Measurements from ENCODE around the gene RBMS3. TPM values are rescaled to one million over a fixed set of nuclear protein-coding genes. Genes with fewer than 3 reads are reported as not detected.

Gene RBMS3
- total and polyA plus RNA-seq, 9 donors: 11.6 to 79.2 (median 63.1) TPM

DNA sequence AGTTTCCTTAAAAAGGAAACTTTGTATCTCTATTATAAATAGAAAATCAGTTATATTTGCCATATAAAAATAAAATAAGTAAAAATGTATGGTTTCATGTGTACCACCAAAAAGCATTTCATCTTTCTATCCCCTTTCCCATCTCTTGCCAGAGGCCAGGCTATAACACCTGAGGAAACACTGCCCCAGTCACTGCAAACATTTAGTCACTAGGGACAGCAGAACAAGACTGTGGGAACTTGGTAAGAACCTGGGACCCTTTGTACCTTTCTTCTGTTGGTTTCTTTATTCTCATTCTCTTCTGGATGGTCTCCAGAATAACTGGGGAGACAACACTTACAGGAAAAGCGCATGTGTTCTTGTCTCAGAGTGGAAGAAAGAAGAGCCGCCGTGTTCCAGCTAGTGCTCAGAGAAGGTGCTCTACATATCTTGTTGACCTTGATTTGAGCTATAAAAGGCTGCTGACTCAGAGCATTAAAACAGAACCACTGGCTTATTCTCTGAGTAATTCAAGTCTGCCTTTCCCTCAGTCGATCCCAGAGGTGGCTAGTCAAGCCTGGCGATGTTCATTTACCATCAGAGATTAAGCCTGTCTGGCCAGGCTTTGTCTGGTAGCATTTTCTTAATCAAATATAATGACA, 361.6 kb downstream of the RBMS3 start:
- intact Hi-C loops (cut with DNase I): no loop called here
- DNase-seq: peak; percentile 39 to 61 (median 56)
- H3K27ac ChIP-seq: peak overlapping the region in 1 of 2 donors; percentile 54

DNA sequence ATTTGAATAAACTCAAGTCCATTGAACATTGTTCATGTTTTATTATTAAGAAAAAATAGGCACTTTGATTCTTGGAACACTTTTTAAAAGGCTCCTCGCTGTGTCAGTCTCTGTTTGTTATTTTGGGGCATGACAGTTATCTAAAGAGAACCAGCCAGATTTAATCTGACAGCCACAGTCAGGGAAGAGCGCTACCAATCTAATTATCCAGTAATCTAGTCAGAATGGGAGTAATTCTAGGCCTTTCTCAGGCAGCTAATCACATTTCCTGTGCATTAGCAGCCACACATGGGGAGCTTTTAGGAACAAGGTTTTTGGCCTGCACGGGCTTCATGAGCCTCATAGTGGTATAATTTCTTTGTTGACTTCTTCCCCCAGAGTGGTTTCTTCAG, 362.2 kb downstream of the RBMS3 start:
- WGBS, 3 donors: 73 to 76% (median 76%) methylated on average over 3 of the region's 3 CpGs
- Histone ChIP-seq H3K9me3 (no peaks in the 10 kb centered on the region), H3K27ac (peak overlapping the region; percentile 7 to 54), H3K4me1 (ENCODE audit: insufficient read depth) (peaks cover 11% of the 10 kb centered on the region), H3K36me3 (no peaks in the 10 kb centered on the region), H3K27me3 (no peaks in the 10 kb centered on the region), H3K4me3 (no peak overlapping the region)
- no peak for TF ChIP-seq EP300 (IDR thresholded peaks at IDR 0.05)
- TF ChIP-seq POLR2A (IDR thresholded peaks at IDR 0.05): no peak
- TF ChIP-seq, protein P1, sequence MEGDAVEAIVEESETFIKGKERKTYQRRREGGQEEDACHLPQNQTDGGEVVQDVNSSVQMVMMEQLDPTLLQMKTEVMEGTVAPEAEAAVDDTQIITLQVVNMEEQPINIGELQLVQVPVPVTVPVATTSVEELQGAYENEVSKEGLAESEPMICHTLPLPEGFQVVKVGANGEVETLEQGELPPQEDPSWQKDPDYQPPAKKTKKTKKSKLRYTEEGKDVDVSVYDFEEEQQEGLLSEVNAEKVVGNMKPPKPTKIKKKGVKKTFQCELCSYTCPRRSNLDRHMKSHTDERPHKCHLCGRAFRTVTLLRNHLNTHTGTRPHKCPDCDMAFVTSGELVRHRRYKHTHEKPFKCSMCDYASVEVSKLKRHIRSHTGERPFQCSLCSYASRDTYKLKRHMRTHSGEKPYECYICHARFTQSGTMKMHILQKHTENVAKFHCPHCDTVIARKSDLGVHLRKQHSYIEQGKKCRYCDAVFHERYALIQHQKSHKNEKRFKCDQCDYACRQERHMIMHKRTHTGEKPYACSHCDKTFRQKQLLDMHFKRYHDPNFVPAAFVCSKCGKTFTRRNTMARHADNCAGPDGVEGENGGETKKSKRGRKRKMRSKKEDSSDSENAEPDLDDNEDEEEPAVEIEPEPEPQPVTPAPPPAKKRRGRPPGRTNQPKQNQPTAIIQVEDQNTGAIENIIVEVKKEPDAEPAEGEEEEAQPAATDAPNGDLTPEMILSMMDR (IDR thresholded peaks at IDR 0.05): no peak
- intact Hi-C loops (cut with DNase I): no loop called here
- no peak for DNase-seq

More for the DNA sequence above, 361.6 kb downstream of the RBMS3 start:
- Histone ChIP-seq H3K4me1 (ENCODE audit: insufficient read depth) (peaks cover 11% of the 10 kb centered on the region), H3K36me3 (no peaks in the 10 kb centered on the region), H3K9me3 (no peaks in the 10 kb centered on the region), H3K4me3 (no peak overlapping the region), H3K27me3 (no peaks in the 10 kb centered on the region)
- WGBS, 3 donors: 21 to 34% (median 22%) methylated on average over 5 of the region's 5 CpGs
- TF ChIP-seq EP300 (IDR thresholded peaks at IDR 0.05): no peak
- TF ChIP-seq, protein P1 (IDR thresholded peaks at IDR 0.05): no peak
- no peak for TF ChIP-seq POLR2A (IDR thresholded peaks at IDR 0.05)

DNA sequence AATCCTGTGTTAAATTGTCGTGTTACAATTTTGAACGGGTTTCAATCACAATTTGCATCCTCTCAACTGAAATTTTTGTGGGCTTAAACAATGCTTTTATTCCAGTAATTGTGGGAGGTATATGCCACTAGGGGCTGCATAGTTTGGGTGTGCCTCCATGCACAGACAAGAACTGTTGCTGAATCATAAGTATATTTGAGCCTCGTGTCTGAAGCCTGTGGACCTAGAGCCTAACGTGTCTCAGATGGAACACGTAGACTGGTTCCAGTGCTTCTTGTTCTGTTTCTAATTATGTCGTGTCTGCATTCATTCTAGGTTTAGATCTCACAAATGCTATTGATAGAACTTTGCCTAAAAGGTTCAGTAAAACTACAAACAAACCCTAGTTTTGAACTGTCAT, 363.4 kb downstream of the RBMS3 start:
- H3K4me3 ChIP-seq: no peak overlapping the region
- H3K9me3 ChIP-seq: no peaks in the 10 kb centered on the region
- WGBS, 3 donors: 94 to 96% (median 94%) methylated on average over 6 of the region's 6 CpGs
- intact Hi-C loops (cut with DNase I): no loop called here
- H3K36me3 ChIP-seq: no peaks in the 10 kb centered on the region
- TF ChIP-seq, protein P1 (IDR thresholded peaks at IDR 0.05): no peak
- TF ChIP-seq POLR2A (IDR thresholded peaks at IDR 0.05): no peak
- no peak for TF ChIP-seq EP300 (IDR thresholded peaks at IDR 0.05)
- peaks cover 11% of the 10 kb centered on the region for H3K4me1 ChIP-seq (ENCODE audit: insufficient read depth)
- no peaks in the 10 kb centered on the region for H3K27me3 ChIP-seq
- no peak for DNase-seq
- H3K27ac ChIP-seq: no peak overlapping the region

DNA sequence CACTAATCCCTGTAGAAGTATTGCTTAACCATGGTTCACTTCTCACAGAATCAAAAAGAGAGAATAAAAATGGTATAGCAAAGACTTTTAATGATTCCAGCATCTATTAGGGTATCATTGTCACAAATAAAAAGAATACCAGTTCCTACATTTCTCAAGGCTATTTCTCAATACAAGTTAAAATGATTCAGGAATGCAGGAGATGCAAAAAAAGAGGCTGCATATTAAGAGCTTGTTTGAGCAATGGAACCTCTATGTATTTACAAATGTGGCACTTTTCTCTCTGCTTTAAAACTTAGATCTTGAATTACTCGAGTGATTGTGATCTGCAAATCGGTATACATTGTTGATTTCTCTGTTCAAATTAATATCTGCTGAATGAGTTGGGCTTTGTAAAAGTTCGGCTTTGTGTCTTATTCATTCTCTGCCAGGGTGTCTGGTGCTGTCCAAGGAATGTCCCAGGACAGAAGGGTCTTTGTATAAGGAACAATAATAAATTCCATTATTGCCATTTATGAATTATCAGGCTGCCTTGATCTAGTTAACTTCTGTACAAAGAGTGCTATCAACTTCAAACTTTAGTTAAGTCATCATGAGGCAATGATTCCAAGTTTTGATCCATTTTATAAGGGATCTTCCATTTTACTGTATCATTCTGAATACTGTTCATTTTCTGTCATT, 364.2 kb downstream of the RBMS3 start:
- no peak overlapping the region for H3K4me3 ChIP-seq
- intact Hi-C loops (cut with DNase I): no loop called here
- 92 to 97% (median 94%) methylated on average over 3 of the region's 3 CpGs for WGBS, 3 donors
- TF ChIP-seq EP300 (IDR thresholded peaks at IDR 0.05) (no peak), POLR2A (IDR thresholded peaks at IDR 0.05) (no peak)
- TF ChIP-seq, protein P1 (IDR thresholded peaks at IDR 0.05): no peak
- H3K27me3 ChIP-seq: no peaks in the 10 kb centered on the region
- H3K27ac ChIP-seq: no peak overlapping the region
- no peak for DNase-seq
- H3K9me3 ChIP-seq: no peaks in the 10 kb centered on the region
- no peaks in the 10 kb centered on the region for H3K36me3 ChIP-seq
- H3K4me1 ChIP-seq (ENCODE audit: insufficient read depth): peaks cover 10% of the 10 kb centered on the region
